PC-9 (cell line): ENCODE measurements around the gene TBP. TPM values are rescaled to one million over a fixed set of nuclear protein-coding genes. Genes with fewer than 3 reads are reported as not detected.

Experiments
- BruUV-seq: library from RNA; stranded (reverse); fragments of 400-500 nt; replicated peaks from 2 replicates; lab custom pipeline; 2021; lab: Mats Ljungman, UMichigan
- CTCF ChIA-PET: fragments of 300-600 bp; sonication (Branson Sonifier 250); formaldehyde crosslinking; loops from one replicate; lab custom pipeline; 2022; ENCODE audit warnings: antibody characterized with exemption; lab: Charles Lee
- POLR2A ChIA-PET: fragments of 300-600 bp; sonication (Branson Sonifier 250); formaldehyde crosslinking; loops from one replicate; lab custom pipeline; 2022; ENCODE audit warnings: antibody characterized with exemption; ENCODE audit not compliant: unreplicated experiment; lab: Charles Lee
- DNase-seq, 2 experiments: peaks; one replicate each; pipeline versions ENCODE4 v3.0.0 to v3.0.0-alpha.2; 2015 to 2022; ENCODE audit warnings: mixed read lengths in 1 of 2
- H2AFZ ChIP-seq: fragments of 200-600 bp; sonication (generic); 2 replicates; pipeline ENCODE4 v1.8.1; 2017; ENCODE audit warnings: antibody characterized with exemption
- H3F3A ChIP-seq: fragments of 200-600 bp; sonication (generic); 2 replicates; pipeline ENCODE4 v1.8.1; 2017; ENCODE audit warnings: antibody characterized with exemption, mild to moderate bottlenecking, low read depth; ENCODE audit not compliant: insufficient read depth
- H3K27ac ChIP-seq: fragments of 200-600 bp; sonication (generic); 2 replicates; pipeline ENCODE4 v1.6.1; 2016; ENCODE audit warnings: mixed run types
- H3K27me3 ChIP-seq: fragments of 200-600 bp; sonication (generic); 2 replicates; pipeline ENCODE4 v1.6.1; 2016; ENCODE audit warnings: low read depth, mixed run types; ENCODE audit not compliant: insufficient read depth
- H3K36me3 ChIP-seq: fragments of 200-600 bp; sonication (generic); 2 replicates; pipeline ENCODE4 v1.6.1; 2016; ENCODE audit warnings: low read depth, mixed run types
- H3K4me1 ChIP-seq: fragments of 200-600 bp; sonication (generic); replicated peaks from 2 replicates; pipeline ENCODE4 v1.6.1; 2016; ENCODE audit warnings: mixed run types; ENCODE audit not compliant: insufficient read depth
- H3K4me2 ChIP-seq: fragments of 200-600 bp; sonication (generic); 2 replicates; pipeline ENCODE4 v1.6.1; 2017; ENCODE audit warnings: mixed run types
- H3K4me3 ChIP-seq: fragments of 200-600 bp; sonication (generic); 2 replicates; pipeline ENCODE4 v1.6.1; 2016; ENCODE audit warnings: mixed run types
- H3K79me2 ChIP-seq: fragments of 200-600 bp; sonication (generic); 2 replicates; pipeline ENCODE4 v1.6.1; 2017; ENCODE audit warnings: low read depth, mixed run types
- H3K9me2 ChIP-seq: fragments of 200-600 bp; sonication (generic); 2 replicates; pipeline ENCODE4 v1.8.1; 2017; ENCODE audit warnings: mild to moderate bottlenecking; ENCODE audit not compliant: insufficient read depth
- H3K9me3 ChIP-seq: fragments of 200-600 bp; sonication (generic); 2 replicates; pipeline ENCODE4 v1.8.1; 2016; ENCODE audit warnings: low read depth; ENCODE audit not compliant: insufficient read depth
- H4K20me1 ChIP-seq: fragments of 200-600 bp; sonication (generic); 2 replicates; pipeline ENCODE4 v1.8.1; 2017; ENCODE audit not compliant: insufficient read depth
- EZH2 ChIP-seq: fragments of 200-600 bp; sonication (generic); IDR thresholded peaks from 2 replicates; pipeline ENCODE4 v1.8.0; 2017; ENCODE audit warnings: antibody characterized with exemption, low read depth
- intact Hi-C: fragments of 100-400 bp; cut with micrococcal nuclease; formaldehyde crosslinking; loops from one replicate; pipeline ENCODE4 v1.10.0; 2022; ENCODE audit not compliant: unreplicated experiment
- total RNA-seq: library from RNA; stranded (reverse); gene quantifications from 2 replicates; pipeline ENCODE4 v1.2.3, GENCODE V29; 2021
- TF ChIP-seq, protein P1 (sequence below): fragments of 200-600 bp; sonication (generic); conservative IDR thresholded peaks from 2 replicates; pipeline ENCODE4 v1.6.1; 2017; ENCODE audit warnings: mixed run types, antibody characterized with exemption, mild to moderate bottlenecking, moderate library complexity

The TBP gene
- total RNA-seq, 1 experiment from 2014 or later: 11.2 TPM

DNA sequence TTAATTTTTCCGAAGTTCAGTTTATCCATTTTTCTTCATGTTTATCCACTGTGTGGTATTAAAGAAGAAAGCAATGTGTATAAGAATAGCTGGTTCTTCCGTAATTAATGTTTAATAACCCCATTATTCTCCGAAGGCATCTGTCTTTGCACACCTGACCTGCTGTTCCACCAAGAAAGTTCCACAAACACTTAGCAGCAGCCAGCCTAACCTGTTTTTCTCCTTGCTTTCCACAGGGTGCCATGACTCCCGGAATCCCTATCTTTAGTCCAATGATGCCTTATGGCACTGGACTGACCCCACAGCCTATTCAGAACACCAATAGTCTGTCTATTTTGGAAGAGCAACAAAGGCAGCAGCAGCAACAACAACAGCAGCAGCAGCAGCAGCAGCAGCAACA is 7.4 kb downstream of the TBP start:
- no peak overlapping the region for H3K27ac ChIP-seq
- no peak overlapping the region for H2AFZ ChIP-seq
- H3K4me1 ChIP-seq: no peaks in the 10 kb centered on the region
- H4K20me1 ChIP-seq: peaks cover 4% of the 10 kb centered on the region; the same call in 1 of the 2 replicates
- no peaks in the 10 kb centered on the region for H3K27me3 ChIP-seq
- H3K9me3 ChIP-seq: no peaks in the 10 kb centered on the region
- CTCF ChIA-PET: no interaction called here
- intact Hi-C loops: no loop called here
- TF ChIP-seq, protein P1, sequence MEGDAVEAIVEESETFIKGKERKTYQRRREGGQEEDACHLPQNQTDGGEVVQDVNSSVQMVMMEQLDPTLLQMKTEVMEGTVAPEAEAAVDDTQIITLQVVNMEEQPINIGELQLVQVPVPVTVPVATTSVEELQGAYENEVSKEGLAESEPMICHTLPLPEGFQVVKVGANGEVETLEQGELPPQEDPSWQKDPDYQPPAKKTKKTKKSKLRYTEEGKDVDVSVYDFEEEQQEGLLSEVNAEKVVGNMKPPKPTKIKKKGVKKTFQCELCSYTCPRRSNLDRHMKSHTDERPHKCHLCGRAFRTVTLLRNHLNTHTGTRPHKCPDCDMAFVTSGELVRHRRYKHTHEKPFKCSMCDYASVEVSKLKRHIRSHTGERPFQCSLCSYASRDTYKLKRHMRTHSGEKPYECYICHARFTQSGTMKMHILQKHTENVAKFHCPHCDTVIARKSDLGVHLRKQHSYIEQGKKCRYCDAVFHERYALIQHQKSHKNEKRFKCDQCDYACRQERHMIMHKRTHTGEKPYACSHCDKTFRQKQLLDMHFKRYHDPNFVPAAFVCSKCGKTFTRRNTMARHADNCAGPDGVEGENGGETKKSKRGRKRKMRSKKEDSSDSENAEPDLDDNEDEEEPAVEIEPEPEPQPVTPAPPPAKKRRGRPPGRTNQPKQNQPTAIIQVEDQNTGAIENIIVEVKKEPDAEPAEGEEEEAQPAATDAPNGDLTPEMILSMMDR: no peak
- no peak for TF ChIP-seq EZH2
- H3K36me3 ChIP-seq: peaks cover 30% of the 10 kb centered on the region; the same call in 1 of the 2 replicates
- peaks cover 16% of the 10 kb centered on the region for H3K79me2 ChIP-seq
- no TSS peak for BruUV-seq
- DNase-seq: no peak
- H3K9me2 ChIP-seq: no peaks in the 10 kb centered on the region
- POLR2A ChIA-PET: no interaction called here
- no peak overlapping the region for H3K4me2 ChIP-seq
- no peaks in the 10 kb centered on the region for H3F3A ChIP-seq
- no peak overlapping the region for H3K4me3 ChIP-seq

DNA sequence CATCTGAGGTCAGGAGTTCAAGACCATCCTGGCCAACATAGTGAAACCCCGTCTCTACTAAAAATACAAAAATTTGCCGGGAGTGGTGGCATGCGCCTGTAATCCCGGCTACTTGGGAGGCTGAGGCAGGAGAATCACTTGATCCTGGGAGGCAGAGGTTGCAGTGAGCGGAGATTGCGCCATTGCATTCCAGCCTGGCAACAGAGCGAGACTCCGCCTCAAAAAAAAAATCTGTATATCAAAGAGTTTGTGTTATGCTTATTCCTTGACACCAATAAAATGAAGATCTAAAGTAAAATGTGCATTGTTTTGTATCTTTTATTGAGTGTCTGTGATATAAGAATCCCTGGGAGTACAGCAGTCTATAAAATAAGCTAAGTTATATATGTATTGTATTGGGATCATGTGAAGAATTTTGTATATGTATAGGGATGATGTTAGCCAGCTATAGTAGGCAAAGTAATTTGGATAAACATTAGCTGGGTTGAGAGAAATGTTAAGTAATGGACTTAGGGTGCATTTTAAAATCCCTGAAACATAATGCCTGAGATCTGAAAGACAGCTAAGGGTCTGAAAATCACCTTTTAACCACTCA is 10.9 kb downstream of the TBP start:
- POLR2A ChIA-PET: interaction anchor here (0.7 kb wide), 1 partner anchor 32 kb away, joined by 3 read pairs; no protein-coding TSS in a partner anchor
- Histone ChIP-seq H3K36me3 (peaks cover 36% of the 10 kb centered on the region), H3K79me2 (no peaks in the 10 kb centered on the region), H3K27me3 (no peaks in the 10 kb centered on the region), H3K9me2 (no peaks in the 10 kb centered on the region), H3K4me1 (no peaks in the 10 kb centered on the region), H2AFZ (no peak overlapping the region), H4K20me1 (peaks cover 7% of the 10 kb centered on the region; the same call in 1 of the 2 replicates), H3F3A (no peaks in the 10 kb centered on the region), H3K27ac (no peak overlapping the region), H3K9me3 (no peaks in the 10 kb centered on the region), H3K4me2 (no peak overlapping the region), H3K4me3 (no peak overlapping the region)
- intact Hi-C loops: no loop called here
- DNase-seq: no peak
- no TSS peak for BruUV-seq
- CTCF ChIA-PET: no interaction called here
- TF ChIP-seq EZH2: no peak
- TF ChIP-seq, protein P1: no peak

DNA sequence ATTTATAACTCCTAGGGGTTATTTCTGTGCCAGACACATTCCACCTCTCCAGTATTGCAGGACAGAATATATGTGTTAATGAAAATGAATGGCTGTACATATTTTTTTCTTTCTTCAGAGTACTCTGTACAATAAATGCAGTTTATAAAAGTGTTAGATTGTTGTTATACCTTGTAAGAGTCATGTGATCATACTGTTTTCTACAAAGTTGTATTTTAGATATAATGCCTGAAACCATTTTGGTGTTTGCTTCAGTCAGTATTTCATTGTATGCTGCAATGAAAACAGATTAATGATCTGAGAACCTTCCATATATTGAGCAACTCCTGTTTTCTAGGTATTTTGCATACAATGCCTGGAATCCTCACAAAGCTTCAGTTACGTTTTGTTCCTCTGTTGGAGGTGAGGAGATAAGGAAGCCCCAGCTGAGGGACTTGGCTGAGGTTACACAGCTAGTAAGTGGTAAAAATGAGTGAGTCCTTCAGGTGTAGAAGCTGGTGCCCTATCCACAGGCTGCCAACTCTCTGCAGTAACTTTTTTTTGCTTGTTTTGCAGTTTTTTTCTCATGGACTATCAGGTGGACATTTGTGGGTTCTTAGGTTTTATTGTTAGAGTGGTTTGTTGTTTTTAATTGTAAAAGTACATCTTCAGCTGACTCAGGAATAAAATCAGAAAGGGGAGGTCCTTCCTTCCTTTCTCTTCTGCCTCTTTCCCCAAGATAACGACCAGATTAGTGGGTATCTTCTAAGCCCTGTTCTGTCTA is 18.7 kb downstream of the TBP start:
- intact Hi-C loops: no loop called here

More for the DNA sequence above, 18.7 kb downstream of the TBP start:
- H3F3A ChIP-seq: peaks cover 17% of the 10 kb centered on the region; the same call in 1 of the 2 replicates
- ChIA-PET POLR2A (interaction anchor here (0.6 kb wide), 1 partner anchor 19 kb away, joined by 11 read pairs; the partner anchor contains the start of gene TBP), CTCF (no interaction called here)
- no peaks in the 10 kb centered on the region for H3K79me2 ChIP-seq
- no peak for DNase-seq
- no peak overlapping the region for H3K27ac ChIP-seq
- BruUV-seq: no TSS peak
- H3K4me2 ChIP-seq: no peak overlapping the region
- H3K9me2 ChIP-seq: no peaks in the 10 kb centered on the region
- H4K20me1 ChIP-seq: 0 out of 2 replicates have a peak, but pooled peaks cover 5% of the 10 kb centered on the region
- H3K36me3 ChIP-seq: peaks cover 4% of the 10 kb centered on the region
- H3K4me3 ChIP-seq: no peak overlapping the region
- no peaks in the 10 kb centered on the region for H3K9me3 ChIP-seq
- H3K27me3 ChIP-seq: no peaks in the 10 kb centered on the region
- H2AFZ ChIP-seq: no peak overlapping the region
- no peak for TF ChIP-seq EZH2
- TF ChIP-seq, protein P1: no peak
- H3K4me1 ChIP-seq: no peaks in the 10 kb centered on the region
